NOMO-1 (cell line): ENCODE measurements around the gene SCCPDH.
A peak's percentile ranks its signal among the peaks of the same experiment; 100 is the strongest.

ENCODE experiments used
- DNase-seq, 2 experiments: peaks; one replicate each; lab custom pipeline; 2025; ENCODE audit not compliant: unreplicated experiment in 2 of 2; lab: John Stamatoyannopoulos, UW

SCCPDH gene, protein sequence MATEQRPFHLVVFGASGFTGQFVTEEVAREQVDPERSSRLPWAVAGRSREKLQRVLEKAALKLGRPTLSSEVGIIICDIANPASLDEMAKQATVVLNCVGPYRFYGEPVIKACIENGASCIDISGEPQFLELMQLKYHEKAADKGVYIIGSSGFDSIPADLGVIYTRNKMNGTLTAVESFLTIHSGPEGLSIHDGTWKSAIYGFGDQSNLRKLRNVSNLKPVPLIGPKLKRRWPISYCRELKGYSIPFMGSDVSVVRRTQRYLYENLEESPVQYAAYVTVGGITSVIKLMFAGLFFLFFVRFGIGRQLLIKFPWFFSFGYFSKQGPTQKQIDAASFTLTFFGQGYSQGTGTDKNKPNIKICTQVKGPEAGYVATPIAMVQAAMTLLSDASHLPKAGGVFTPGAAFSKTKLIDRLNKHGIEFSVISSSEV

GRCh38 chr1:246724016-246724730, at the start of gene SCCPDH:
TSS of gene SCCPDH (plus strand) at chr1:246724409. CDS start at chr1:246724423, 14 bp downstream.
- DNase-seq: peak; percentile 33 to 70

GRCh38 chr1:246677842-246678241, 46.4 kb upstream of the SCCPDH start:
- no peak for DNase-seq

DNA sequence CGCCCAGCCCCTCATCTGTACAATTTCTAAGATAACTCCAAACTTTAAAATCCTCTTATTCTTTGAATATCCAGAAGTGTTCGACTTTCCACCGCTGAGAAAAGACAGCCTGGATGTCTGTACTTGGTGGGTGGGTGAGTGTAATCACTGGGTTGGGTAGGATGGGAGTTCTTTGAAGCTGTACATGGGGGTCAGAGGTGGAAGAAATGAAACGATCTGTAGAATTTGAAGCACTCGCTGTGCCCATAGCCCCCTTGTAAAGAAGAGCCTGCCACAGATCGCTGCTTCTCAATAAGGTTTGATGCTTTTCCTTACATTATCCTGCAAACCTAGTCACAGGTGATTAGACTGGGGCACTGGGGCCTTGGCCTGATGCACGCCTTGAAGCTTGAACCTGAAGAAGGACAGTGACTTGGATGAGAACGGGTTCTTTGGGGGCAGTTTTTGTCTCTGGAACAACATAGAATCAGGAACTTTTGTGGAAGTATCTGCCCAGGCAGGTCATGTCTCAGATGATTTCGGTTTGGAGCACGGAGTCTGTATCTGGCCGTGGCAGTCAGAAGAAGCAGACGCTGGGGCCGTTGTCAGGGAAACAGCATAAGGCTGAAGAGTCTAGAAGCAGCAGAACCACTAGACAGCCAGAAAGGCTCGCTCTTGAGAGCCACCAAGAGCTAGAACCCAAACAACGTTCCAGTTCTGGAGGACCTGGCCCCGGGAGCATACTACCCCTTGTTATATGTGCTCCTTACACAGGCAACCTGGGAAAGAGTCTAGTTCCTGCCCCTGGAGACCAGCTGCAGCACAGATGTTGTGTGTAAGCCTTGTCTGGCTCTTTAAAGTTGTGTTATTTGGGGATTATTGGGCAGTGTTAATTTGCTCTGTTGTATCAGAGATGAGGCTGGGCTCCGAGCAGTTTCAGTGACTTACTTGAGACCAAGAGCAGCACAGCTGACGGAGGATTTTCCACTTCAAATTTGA, 45.1 kb upstream of the SCCPDH start:
- DNase-seq: no peak

GRCh38 chr1:246679794-246680177, 44.4 kb upstream of the SCCPDH start:
- no peak for DNase-seq

- DNase-seq: no peak
Measured at GRCh38 chr1:246680190-246680589, 44.0 kb upstream of the SCCPDH start.

GRCh38 chr1:246680696-246681130, 43.5 kb upstream of the SCCPDH start:
- DNase-seq: no peak

DNA sequence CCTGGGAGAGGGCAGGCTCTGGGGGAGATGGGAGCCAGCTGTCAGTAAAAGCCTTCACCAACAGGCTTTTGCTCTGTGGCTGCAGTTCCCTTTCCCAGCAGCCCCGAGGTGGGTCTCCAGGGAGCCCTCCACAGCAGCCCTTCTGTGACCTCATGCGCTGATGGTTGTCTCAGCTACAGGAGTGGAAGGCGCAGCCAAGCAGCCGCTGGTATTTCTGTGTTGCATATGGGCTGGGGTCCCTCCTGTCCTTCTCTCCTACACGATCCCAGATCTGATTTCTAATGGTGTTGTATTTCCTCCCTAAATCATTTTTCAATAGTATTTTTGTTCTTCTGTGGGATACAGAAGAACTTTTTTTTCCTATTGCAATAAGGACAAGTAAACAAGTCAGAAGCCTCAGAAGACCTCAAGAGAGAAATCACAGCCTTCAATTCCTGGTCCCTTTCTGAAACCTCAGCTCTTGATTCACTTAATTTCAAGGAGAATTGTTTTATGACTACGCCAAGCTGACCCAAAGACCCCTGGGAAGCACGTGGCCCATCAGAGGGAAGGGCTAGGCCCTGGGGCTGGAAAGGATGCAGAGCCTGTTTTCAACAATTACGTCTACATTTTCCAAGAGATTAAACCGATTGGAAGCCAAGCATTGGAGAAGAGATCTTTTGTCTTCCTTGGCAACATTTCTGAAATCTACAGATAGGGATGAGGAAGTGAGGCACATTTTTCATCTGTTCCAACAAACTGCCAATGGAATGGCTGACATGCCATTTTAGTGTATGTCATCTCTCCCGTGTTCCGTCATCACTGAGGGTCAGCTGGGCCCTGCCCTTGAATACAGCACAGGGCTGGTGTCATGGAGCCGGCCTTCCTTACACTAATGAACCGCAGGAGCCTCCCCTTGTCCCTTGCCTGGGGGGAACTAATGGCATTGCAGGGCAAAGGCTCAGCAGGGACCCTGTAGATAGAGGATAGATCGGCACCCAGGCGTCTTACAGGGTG, 42.0 kb upstream of the SCCPDH start:
- DNase-seq: no peak

GRCh38 chr1:246683521-246683920, 40.7 kb upstream of the SCCPDH start:
- DNase-seq: no peak

- no peak for DNase-seq
Measured at GRCh38 chr1:246687002-246687401, 37.2 kb upstream of the SCCPDH start.

- DNase-seq: peak; percentile 43 to 69
Measured at GRCh38 chr1:246689409-246690008, 34.7 kb upstream of the SCCPDH start.

- DNase-seq: no peak
Measured at GRCh38 chr1:246690100-246690499, 34.1 kb upstream of the SCCPDH start.

GRCh38 chr1:246691622-246692495, 32.4 kb upstream of the SCCPDH start:
- DNase-seq: no peak

- DNase-seq: peak in 1 of 2 experiments; percentile 9
Measured at GRCh38 chr1:246694213-246694895, 29.9 kb upstream of the SCCPDH start.

DNA sequence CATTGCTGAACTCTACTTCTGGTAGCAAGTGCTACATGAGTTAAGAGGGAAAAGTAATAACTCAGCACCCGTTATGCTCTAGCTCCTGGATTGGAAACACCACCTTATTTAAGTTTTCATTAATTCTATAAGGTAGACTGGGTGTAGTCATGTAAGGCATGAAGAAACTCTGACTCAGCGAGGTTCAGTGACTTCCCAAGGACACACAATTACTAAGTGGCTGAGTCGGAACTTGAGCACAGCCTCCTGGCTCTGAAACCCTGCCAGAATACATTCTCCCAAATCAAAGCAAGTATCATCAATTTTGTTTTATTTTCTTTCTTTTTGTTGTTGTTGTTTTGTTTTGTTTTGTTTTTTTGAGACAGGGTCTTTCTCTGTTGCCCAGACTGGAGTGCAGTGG, 29.1 kb upstream of the SCCPDH start:
- DNase-seq: no peak

DNA sequence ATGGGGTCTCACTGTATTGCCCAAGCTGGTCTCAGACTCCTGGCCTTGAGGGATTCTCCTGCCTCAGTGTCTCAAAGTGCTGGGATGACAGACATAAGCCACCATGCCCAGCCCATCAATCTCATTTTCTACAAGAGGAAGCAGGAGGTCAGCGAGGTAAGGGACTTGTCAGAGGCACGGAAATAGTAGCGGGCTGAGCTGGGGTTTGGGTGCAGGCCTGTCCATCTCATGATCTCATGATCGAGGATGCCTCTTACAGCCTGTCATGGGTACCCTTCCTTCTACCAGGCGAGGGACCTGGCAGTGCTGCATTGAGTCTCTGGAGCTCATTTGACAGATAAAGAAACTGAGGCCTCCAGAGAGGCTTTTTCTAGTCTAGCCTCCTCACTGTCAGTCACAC, 28.5 kb upstream of the SCCPDH start:
- no peak for DNase-seq

- no peak for DNase-seq
Measured at GRCh38 chr1:246698466-246699094, 25.6 kb upstream of the SCCPDH start.

GRCh38 chr1:246699095-246699735, 25.0 kb upstream of the SCCPDH start:
- DNase-seq: peak; percentile 91 to 96
